ENCODE data around the gene TMC3. TPM values are rescaled to one million over a fixed set of nuclear protein-coding genes. Genes with fewer than 3 reads are reported as not detected.

Gene TMC3
- total and polyA plus RNA-seq, 4 donors, result 0.02 to 0.13 TPM; not detected in 2

DNA sequence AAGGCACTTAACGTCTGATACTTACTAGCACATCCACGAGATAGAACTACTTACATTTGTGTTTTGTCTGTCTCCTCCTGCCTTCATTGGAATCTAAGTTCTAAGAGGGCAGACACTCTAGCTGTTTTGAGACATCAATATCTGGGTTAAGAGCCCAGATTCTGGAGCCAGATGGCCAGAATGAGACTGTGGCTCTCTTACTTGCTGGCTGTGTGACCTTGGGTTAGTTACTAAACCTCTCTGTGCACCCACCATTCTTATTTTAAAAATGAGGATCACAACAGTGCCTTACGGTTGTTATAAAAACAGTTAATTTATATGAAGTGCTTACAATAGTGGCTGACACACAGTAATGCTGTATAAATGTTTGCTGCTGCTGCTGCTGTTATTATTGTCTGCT lies 57.7 kb downstream of the TMC3 start:
- Histone ChIP-seq H3K9ac (ENCODE audit: low read depth in 1 of 2, low read length in 2 of 2) (no peak overlapping the region), H3K4me3 (ENCODE audit: low read depth in 1 of 3, low read length in 3 of 3) (no peak overlapping the region), H3K27me3 (ENCODE audit: control insufficient read depth in 4 of 4, insufficient read depth in 4 of 4, low read length in 3 of 4) (no peaks in the 10 kb centered on the region), H3K9me3 (ENCODE audit: control insufficient read depth in 4 of 4, low read length in 3 of 4) (no peaks in the 10 kb centered on the region), H3K27ac (ENCODE audit: low read depth in 1 of 2, low read length in 2 of 2) (no peak overlapping the region), H3K36me3 (ENCODE audit: control insufficient read depth in 4 of 4, insufficient read depth in 3 of 4, low read depth in 1 of 4, low read length in 3 of 4) (peaks cover 10 to 74% (median 59%) of the 10 kb centered on the region in 4 donors), H3K4me1 (ENCODE audit: control insufficient read depth in 4 of 4, insufficient read depth in 4 of 4, low read length in 3 of 4) (peaks cover 2 to 18% (median 13%) of the 10 kb centered on the region in 4 donors)
- TF ChIP-seq GABPA (IDR thresholded peaks at IDR 0.05 in 1 of 2, conservative IDR thresholded peaks at IDR 0.05 in 1 of 2) (no peak), SP1 (IDR thresholded peaks at IDR 0.05) (no peak), HNF4G (IDR thresholded peaks at IDR 0.05) (no peak), JUND (IDR thresholded peaks at IDR 0.05) (no peak), FOXA1 (IDR thresholded peaks at IDR 0.05) (no peak), RXRA (IDR thresholded peaks at IDR 0.05) (no peak), EGR1 (IDR thresholded peaks at IDR 0.05; ENCODE audit: low read depth in 2 of 2) (no peak), YY1 (IDR thresholded peaks at IDR 0.05) (no peak), RAD21 (IDR thresholded peaks at IDR 0.05) (no peak), TAF1 (conservative IDR thresholded peaks at IDR 0.05) (no peak), HNF4A (conservative IDR thresholded peaks at IDR 0.05) (no peak), NR2F2 (IDR thresholded peaks at IDR 0.05) (no peak)
- TF ChIP-seq, protein P1, sequence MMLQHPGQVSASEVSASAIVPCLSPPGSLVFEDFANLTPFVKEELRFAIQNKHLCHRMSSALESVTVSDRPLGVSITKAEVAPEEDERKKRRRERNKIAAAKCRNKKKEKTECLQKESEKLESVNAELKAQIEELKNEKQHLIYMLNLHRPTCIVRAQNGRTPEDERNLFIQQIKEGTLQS (IDR thresholded peaks at IDR 0.05), result no peak
- TF ChIP-seq, protein P2, sequence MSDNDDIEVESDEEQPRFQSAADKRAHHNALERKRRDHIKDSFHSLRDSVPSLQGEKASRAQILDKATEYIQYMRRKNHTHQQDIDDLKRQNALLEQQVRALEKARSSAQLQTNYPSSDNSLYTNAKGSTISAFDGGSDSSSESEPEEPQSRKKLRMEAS (IDR thresholded peaks at IDR 0.05), result no peak
- TF ChIP-seq, protein P3, sequence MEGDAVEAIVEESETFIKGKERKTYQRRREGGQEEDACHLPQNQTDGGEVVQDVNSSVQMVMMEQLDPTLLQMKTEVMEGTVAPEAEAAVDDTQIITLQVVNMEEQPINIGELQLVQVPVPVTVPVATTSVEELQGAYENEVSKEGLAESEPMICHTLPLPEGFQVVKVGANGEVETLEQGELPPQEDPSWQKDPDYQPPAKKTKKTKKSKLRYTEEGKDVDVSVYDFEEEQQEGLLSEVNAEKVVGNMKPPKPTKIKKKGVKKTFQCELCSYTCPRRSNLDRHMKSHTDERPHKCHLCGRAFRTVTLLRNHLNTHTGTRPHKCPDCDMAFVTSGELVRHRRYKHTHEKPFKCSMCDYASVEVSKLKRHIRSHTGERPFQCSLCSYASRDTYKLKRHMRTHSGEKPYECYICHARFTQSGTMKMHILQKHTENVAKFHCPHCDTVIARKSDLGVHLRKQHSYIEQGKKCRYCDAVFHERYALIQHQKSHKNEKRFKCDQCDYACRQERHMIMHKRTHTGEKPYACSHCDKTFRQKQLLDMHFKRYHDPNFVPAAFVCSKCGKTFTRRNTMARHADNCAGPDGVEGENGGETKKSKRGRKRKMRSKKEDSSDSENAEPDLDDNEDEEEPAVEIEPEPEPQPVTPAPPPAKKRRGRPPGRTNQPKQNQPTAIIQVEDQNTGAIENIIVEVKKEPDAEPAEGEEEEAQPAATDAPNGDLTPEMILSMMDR (IDR thresholded peaks at IDR 0.05; ENCODE audit: low read depth, low read length, missing input control), result no peak
- TF ChIP-seq, protein P4, sequence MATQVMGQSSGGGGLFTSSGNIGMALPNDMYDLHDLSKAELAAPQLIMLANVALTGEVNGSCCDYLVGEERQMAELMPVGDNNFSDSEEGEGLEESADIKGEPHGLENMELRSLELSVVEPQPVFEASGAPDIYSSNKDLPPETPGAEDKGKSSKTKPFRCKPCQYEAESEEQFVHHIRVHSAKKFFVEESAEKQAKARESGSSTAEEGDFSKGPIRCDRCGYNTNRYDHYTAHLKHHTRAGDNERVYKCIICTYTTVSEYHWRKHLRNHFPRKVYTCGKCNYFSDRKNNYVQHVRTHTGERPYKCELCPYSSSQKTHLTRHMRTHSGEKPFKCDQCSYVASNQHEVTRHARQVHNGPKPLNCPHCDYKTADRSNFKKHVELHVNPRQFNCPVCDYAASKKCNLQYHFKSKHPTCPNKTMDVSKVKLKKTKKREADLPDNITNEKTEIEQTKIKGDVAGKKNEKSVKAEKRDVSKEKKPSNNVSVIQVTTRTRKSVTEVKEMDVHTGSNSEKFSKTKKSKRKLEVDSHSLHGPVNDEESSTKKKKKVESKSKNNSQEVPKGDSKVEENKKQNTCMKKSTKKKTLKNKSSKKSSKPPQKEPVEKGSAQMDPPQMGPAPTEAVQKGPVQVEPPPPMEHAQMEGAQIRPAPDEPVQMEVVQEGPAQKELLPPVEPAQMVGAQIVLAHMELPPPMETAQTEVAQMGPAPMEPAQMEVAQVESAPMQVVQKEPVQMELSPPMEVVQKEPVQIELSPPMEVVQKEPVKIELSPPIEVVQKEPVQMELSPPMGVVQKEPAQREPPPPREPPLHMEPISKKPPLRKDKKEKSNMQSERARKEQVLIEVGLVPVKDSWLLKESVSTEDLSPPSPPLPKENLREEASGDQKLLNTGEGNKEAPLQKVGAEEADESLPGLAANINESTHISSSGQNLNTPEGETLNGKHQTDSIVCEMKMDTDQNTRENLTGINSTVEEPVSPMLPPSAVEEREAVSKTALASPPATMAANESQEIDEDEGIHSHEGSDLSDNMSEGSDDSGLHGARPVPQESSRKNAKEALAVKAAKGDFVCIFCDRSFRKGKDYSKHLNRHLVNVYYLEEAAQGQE (IDR thresholded peaks at IDR 0.05), result no peak
- TF ChIP-seq, protein P5, sequence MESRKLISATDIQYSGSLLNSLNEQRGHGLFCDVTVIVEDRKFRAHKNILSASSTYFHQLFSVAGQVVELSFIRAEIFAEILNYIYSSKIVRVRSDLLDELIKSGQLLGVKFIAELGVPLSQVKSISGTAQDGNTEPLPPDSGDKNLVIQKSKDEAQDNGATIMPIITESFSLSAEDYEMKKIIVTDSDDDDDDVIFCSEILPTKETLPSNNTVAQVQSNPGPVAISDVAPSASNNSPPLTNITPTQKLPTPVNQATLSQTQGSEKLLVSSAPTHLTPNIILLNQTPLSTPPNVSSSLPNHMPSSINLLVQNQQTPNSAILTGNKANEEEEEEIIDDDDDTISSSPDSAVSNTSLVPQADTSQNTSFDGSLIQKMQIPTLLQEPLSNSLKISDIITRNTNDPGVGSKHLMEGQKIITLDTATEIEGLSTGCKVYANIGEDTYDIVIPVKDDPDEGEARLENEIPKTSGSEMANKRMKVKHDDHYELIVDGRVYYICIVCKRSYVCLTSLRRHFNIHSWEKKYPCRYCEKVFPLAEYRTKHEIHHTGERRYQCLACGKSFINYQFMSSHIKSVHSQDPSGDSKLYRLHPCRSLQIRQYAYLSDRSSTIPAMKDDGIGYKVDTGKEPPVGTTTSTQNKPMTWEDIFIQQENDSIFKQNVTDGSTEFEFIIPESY (IDR thresholded peaks at IDR 0.05), result no peak
- 93% methylated on average over 3 of the region's 3 CpGs for WGBS
- DNase-seq (ENCODE audit: low spot score), result no peak
